Neural progenitor cell (in vitro differentiated cells): ENCODE measurements around the gene GOPC. TPM values are rescaled to one million over a fixed set of nuclear protein-coding genes. Genes with fewer than 3 reads are reported as not detected.

Source experiments
- DNase-seq: peaks from one replicate; pipeline ENCODE4 v3.0.0-alpha.2; 2016; ENCODE audit warnings: low spot score
- H2AFZ ChIP-seq: fragments of 200-600 bp; sonication (generic); replicated peaks from 2 replicates; pipeline ENCODE4 v1.6.1; 2016; ENCODE audit warnings: antibody characterized with exemption
- H3F3A ChIP-seq: fragments of 200-600 bp; sonication (generic); 2 replicates; pipeline ENCODE4 v1.6.1; 2016; ENCODE audit warnings: antibody characterized with exemption, low read depth
- H3K27ac ChIP-seq: fragments of 200-600 bp; sonication (generic); 2 replicates; pipeline ENCODE4 v1.5.1; 2016; ENCODE audit warnings: mild to moderate bottlenecking
- H3K27me3 ChIP-seq: fragments of 200-600 bp; sonication (generic); 2 replicates; pipeline ENCODE4 v1.6.1; 2016; ENCODE audit warnings: mild to moderate bottlenecking, moderate library complexity
- H3K36me3 ChIP-seq: fragments of 200-600 bp; sonication (generic); 2 replicates; pipeline ENCODE4 v1.5.1; 2016
- H3K4me1 ChIP-seq: fragments of 200-600 bp; sonication (generic); 2 replicates; pipeline ENCODE4 v1.6.1; 2016; ENCODE audit warnings: mixed run types
- H3K4me2 ChIP-seq: fragments of 200-600 bp; sonication (generic); 2 replicates; pipeline ENCODE4 v1.6.1; 2016
- H3K4me3 ChIP-seq: fragments of 200-600 bp; sonication (generic); 2 replicates; pipeline ENCODE4 v1.5.1; 2016
- H3K79me2 ChIP-seq: fragments of 200-600 bp; sonication (generic); 2 replicates; pipeline ENCODE4 v1.6.1; 2016; ENCODE audit warnings: low read depth
- H3K9ac ChIP-seq: fragments of 200-600 bp; sonication (generic); 2 replicates; pipeline ENCODE4 v1.6.1; 2016
- H3K9me3 ChIP-seq: fragments of 200-600 bp; sonication (generic); 2 replicates; pipeline ENCODE4 v1.5.1; 2016; ENCODE audit warnings: low read depth
- H4K20me1 ChIP-seq: fragments of 200-600 bp; sonication (generic); 2 replicates; pipeline ENCODE4 v1.6.1; 2016; ENCODE audit warnings: low read depth
- H3K27ac Mint-ChIP-seq: 3 replicates; pipeline ENCODE4 v1.8.0; 2021; ENCODE audit warnings: mixed read lengths
- H3K27me3 Mint-ChIP-seq: 2 replicates; pipeline ENCODE4 v1.8.0; 2022; ENCODE audit warnings: low read depth, mild to moderate bottlenecking, inconsistent platforms, moderate library complexity, mixed read lengths; ENCODE audit not compliant: insufficient read depth
- H3K36me3 Mint-ChIP-seq: 3 replicates; pipeline ENCODE4 v1.8.0; 2021; ENCODE audit warnings: mixed read lengths
- H3K4me1 Mint-ChIP-seq: 3 replicates; pipeline ENCODE4 v1.8.0; 2021; ENCODE audit warnings: mixed read lengths
- H3K4me3 Mint-ChIP-seq: 3 replicates; pipeline ENCODE4 v1.8.0; 2021; ENCODE audit warnings: mild to moderate bottlenecking, moderate library complexity, mixed read lengths
- H3K9me3 Mint-ChIP-seq: 3 replicates; pipeline ENCODE4 v1.8.0; 2020; ENCODE audit warnings: mixed read lengths
- EZH2 ChIP-seq: fragments of 200-600 bp; sonication (generic); IDR thresholded peaks from 2 replicates; pipeline ENCODE4 v1.6.1; 2017; ENCODE audit warnings: antibody characterized with exemption, mild to moderate bottlenecking, moderate library complexity
- EZH2phosphoT487 ChIP-seq: fragments of 200-600 bp; sonication (generic); IDR thresholded peaks from 2 replicates; pipeline ENCODE4 v1.6.1; 2017; ENCODE audit warnings: antibody characterized with exemption
- total RNA-seq: library from RNA; depleted of rRNA; stranded (reverse); fragments of >200 nt; gene quantifications from 2 replicates; pipeline ENCODE4 v1.2.3, GENCODE V29; 2015; ENCODE audit warnings: low replicate concordance
- TF ChIP-seq, protein P1 (sequence below): fragments of 200-600 bp; sonication (generic); IDR thresholded peaks from 2 replicates; pipeline ENCODE4 v1.5.1; 2017; ENCODE audit warnings: antibody characterized with exemption, mild to moderate bottlenecking

GOPC gene
- total RNA-seq, 1 donor from 2014 or later, result 39.2 TPM

- TF ChIP-seq EZH2phosphoT487 (no peak), EZH2 (no peak)
- TF ChIP-seq, protein P1, sequence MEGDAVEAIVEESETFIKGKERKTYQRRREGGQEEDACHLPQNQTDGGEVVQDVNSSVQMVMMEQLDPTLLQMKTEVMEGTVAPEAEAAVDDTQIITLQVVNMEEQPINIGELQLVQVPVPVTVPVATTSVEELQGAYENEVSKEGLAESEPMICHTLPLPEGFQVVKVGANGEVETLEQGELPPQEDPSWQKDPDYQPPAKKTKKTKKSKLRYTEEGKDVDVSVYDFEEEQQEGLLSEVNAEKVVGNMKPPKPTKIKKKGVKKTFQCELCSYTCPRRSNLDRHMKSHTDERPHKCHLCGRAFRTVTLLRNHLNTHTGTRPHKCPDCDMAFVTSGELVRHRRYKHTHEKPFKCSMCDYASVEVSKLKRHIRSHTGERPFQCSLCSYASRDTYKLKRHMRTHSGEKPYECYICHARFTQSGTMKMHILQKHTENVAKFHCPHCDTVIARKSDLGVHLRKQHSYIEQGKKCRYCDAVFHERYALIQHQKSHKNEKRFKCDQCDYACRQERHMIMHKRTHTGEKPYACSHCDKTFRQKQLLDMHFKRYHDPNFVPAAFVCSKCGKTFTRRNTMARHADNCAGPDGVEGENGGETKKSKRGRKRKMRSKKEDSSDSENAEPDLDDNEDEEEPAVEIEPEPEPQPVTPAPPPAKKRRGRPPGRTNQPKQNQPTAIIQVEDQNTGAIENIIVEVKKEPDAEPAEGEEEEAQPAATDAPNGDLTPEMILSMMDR, result no peak
Measured at GRCh38 chr6:117629119-117629660, 26.9 kb upstream of the GOPC start.

DNA sequence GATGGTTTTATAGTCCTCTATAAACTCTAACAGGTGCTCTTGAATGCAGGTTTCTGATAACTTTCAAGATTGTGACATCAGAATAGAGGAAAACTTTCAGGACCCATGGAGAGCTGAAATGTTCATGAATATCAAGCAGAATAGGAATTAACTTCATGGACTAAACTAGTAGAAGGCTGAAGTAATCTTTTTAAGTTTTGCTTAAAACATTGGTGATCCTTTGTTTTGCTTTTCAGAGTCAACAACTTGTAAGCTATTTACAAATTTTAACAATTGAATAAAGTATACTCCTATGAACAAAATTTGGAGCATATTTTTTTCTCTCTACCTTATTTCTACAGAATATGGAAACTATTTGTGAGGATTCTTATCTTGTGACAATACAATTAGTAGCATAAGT is 25.2 kb upstream of the GOPC start:
- Mint-ChIP-seq H3K27me3 (no peaks in the 10 kb centered on the region), H3K4me1 (no peaks in the 10 kb centered on the region), H3K4me3 (no peak overlapping the region), H3K27ac (no peak overlapping the region), H3K9me3 (peaks cover 29% of the 10 kb centered on the region), H3K36me3 (peaks cover 5% of the 10 kb centered on the region)
- no peak overlapping the region for H3K9ac ChIP-seq
- no peaks in the 10 kb centered on the region for H3K27me3 ChIP-seq
- no peaks in the 10 kb centered on the region for H4K20me1 ChIP-seq
- H2AFZ ChIP-seq, result no peak overlapping the region
- H3F3A ChIP-seq, result no peaks in the 10 kb centered on the region
- TF ChIP-seq EZH2phosphoT487, result no peak
- no peak for TF ChIP-seq EZH2
- TF ChIP-seq, protein P1, result no peak
- no peak overlapping the region for H3K27ac ChIP-seq
- no peak for DNase-seq
- no peaks in the 10 kb centered on the region for H3K79me2 ChIP-seq
- no peaks in the 10 kb centered on the region for H3K4me1 ChIP-seq
- H3K9me3 ChIP-seq, result peaks cover 24% of the 10 kb centered on the region
- H3K4me3 ChIP-seq, result no peak overlapping the region
- H3K36me3 ChIP-seq, result peaks cover 9% of the 10 kb centered on the region
- H3K4me2 ChIP-seq, result no peak overlapping the region

More at GRCh38 chr6:117629119-117629660, 26.9 kb upstream of the GOPC start:
- no peak overlapping the region for H3K4me3 ChIP-seq
- no peak overlapping the region for H3K27ac Mint-ChIP-seq
- H3K27me3 Mint-ChIP-seq, result no peaks in the 10 kb centered on the region
- no peak overlapping the region for H2AFZ ChIP-seq
- no peaks in the 10 kb centered on the region for H3K4me1 Mint-ChIP-seq
- DNase-seq, result no peak
- H3K27me3 ChIP-seq, result no peaks in the 10 kb centered on the region
- H3K4me3 Mint-ChIP-seq, result no peak overlapping the region
- H3K9me3 Mint-ChIP-seq, result peaks cover 19% of the 10 kb centered on the region
- peaks cover 2% of the 10 kb centered on the region for H3K36me3 Mint-ChIP-seq
- H3K36me3 ChIP-seq, result peaks cover 7% of the 10 kb centered on the region
- no peaks in the 10 kb centered on the region for H3K79me2 ChIP-seq
- H3K4me1 ChIP-seq, result no peaks in the 10 kb centered on the region
- peaks cover 23% of the 10 kb centered on the region for H3K9me3 ChIP-seq
- no peaks in the 10 kb centered on the region for H3F3A ChIP-seq
- H3K4me2 ChIP-seq, result no peak overlapping the region
- no peak overlapping the region for H3K27ac ChIP-seq
- H4K20me1 ChIP-seq, result no peaks in the 10 kb centered on the region
- no peak overlapping the region for H3K9ac ChIP-seq

GRCh38 chr6:117624869-117625481 is 22.7 kb upstream of the GOPC start:
- no peaks in the 10 kb centered on the region for H3K27me3 ChIP-seq
- H3K79me2 ChIP-seq, result no peaks in the 10 kb centered on the region
- no peak overlapping the region for H3K9ac ChIP-seq
- H3K27ac ChIP-seq, result no peak overlapping the region
- Mint-ChIP-seq H3K27ac (no peak overlapping the region), H3K36me3 (peaks cover 5% of the 10 kb centered on the region), H3K4me1 (no peaks in the 10 kb centered on the region), H3K27me3 (no peaks in the 10 kb centered on the region), H3K9me3 (peaks cover 29% of the 10 kb centered on the region), H3K4me3 (no peak overlapping the region)
- no peak overlapping the region for H3K4me3 ChIP-seq
- DNase-seq, result peak; percentile 36
- H3K36me3 ChIP-seq, result peaks cover 9% of the 10 kb centered on the region
- peaks cover 24% of the 10 kb centered on the region for H3K9me3 ChIP-seq
- no peaks in the 10 kb centered on the region for H3F3A ChIP-seq
- TF ChIP-seq EZH2 (no peak), EZH2phosphoT487 (no peak)
- TF ChIP-seq, protein P1, result no peak
- H3K4me1 ChIP-seq, result no peaks in the 10 kb centered on the region
- no peak overlapping the region for H2AFZ ChIP-seq
- no peak overlapping the region for H3K4me2 ChIP-seq
- no peaks in the 10 kb centered on the region for H4K20me1 ChIP-seq
